Upper lobe of left lung (tissue), 4 donors: Measurements from ENCODE around the gene GTF2A1.

Experiments
- CTCF ChIP-seq, 6 experiments: fragments of 450-650 bp in 4 of 6; fragments of 200-600 bp in 2 of 6; sonication (generic) in 2 of 6; IDR thresholded peaks; one replicate each; pipeline ENCODE4 v1.5.1; 2016 to 2019; ENCODE audit warnings: antibody characterized with exemption in 6 of 6
- EP300 ChIP-seq, 4 donors: sonication (generic); formaldehyde crosslinking; IDR thresholded peaks; one replicate each; pipeline ENCODE4 v1.5.1; 2017; ENCODE audit warnings: antibody characterized with exemption in 4 of 4, control low read depth in 2 of 4

DNA sequence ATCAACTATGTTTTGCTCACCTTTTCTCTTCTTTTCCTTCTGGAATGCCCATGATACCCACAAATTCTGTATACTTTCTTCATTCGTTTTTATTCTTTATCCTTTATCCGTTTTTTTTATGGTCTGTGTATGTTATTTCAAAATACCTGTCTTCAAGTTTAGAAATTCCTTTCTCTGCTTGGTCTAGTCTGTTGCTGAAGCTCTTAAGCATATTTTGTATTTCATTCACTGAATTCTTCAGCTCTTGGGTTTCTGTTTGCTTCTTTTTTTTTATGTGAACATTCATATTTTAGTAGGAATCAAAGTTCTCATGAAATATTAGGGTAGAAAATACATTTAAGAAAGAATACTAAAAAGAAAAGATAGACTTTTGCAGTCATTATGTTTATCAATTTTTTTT is 22.7 kb upstream of the GTF2A1 start:
- no peak for TF ChIP-seq EP300 (IDR thresholded peaks at IDR 0.05)
- TF ChIP-seq CTCF (IDR thresholded peaks at IDR 0.05), result no peak
